PC-3 (cell line): ENCODE results near the gene SLF1.

Source experiments
- CTCF ChIP-seq: fragments of 300-600 bp; sonication (generic); conservative IDR thresholded peaks from 2 replicates; pipeline ENCODE4 v1.5.1; 2017; ENCODE audit warnings: antibody characterized with exemption, low read depth, mild to moderate bottlenecking, low read length
- EZH2 ChIP-seq: fragments of 300-600 bp; sonication (generic); IDR thresholded peaks from one replicate; pipeline ENCODE4 v1.6.1; 2017; ENCODE audit warnings: antibody characterized with exemption, mild to moderate bottlenecking, low read length; ENCODE audit not compliant: unreplicated experiment

GRCh38 chr5:94736498-94736897 is 118.0 kb downstream of the SLF1 start:
- TF ChIP-seq CTCF = no peak
- no peak for TF ChIP-seq EZH2
